ENCODE results near the gene SPN. TPM values are rescaled to one million over a fixed set of nuclear protein-coding genes. Genes with fewer than 3 reads are reported as not detected.
"Not testable (repeated sequence)": the region's sequence is repeated elsewhere in the genome, so short reads cannot be mapped to it uniquely, and the experiment has no call there.

SPN gene
- total RNA-seq, 1 experiment from 2014 or later: 1.3 TPM

- H3K36me3 ChIP-seq (ENCODE audit: control insufficient read depth, insufficient read depth, low read length): no peaks in the 10 kb centered on the region
- no TSS peak for BruUV-seq (replicated peaks)
- H3K9me3 ChIP-seq (ENCODE audit: control insufficient read depth, insufficient read depth, low read depth, low read length): no peaks in the 10 kb centered on the region
- ChIA-PET CTCF (no interaction called here), POLR2A (no interaction called here)
- TF ChIP-seq REST (IDR thresholded peaks at IDR 0.05; ENCODE audit: insufficient read depth in 1 of 2, low read depth in 2 of 2, low read length in 1 of 2) (no peak), POLR2AphosphoS5 (IDR thresholded peaks at IDR 0.05; ENCODE audit: low read depth, low read length) (no peak), SIN3A (IDR thresholded peaks at IDR 0.05; ENCODE audit: borderline replicate concordance, insufficient read depth, low read depth, low read length) (no peak), CTCF (IDR thresholded peaks at IDR 0.05) (no peak), TCF7L2 (IDR thresholded peaks at IDR 0.05; ENCODE audit: low read depth, low read length) (no peak)
- no peak for ATAC-seq
- intact Hi-C loops (cut with micrococcal nuclease; ENCODE audit: unreplicated experiment) (no loop called here), in situ Hi-C loops (cut with HindIII; ENCODE audit: low pct_unique_long_range_greater_than_20kb, low sequenced_read_pairs) (no loop called here)
- no peak overlapping the region for H3K27ac ChIP-seq (ENCODE audit: low read length)
- no peak for DNase-seq (ENCODE audit: low read depth, low spot score)
- H3K4me3 ChIP-seq (ENCODE audit: low read depth in 2 of 2, low read length in 2 of 2): no peak overlapping the region
- no peaks in the 10 kb centered on the region for H3K27me3 ChIP-seq (ENCODE audit: control insufficient read depth, insufficient read depth, low read length)
- no peaks in the 10 kb centered on the region for H3K4me1 ChIP-seq (ENCODE audit: control insufficient read depth, insufficient read depth, low read length)
Observed at GRCh38 chr16:29687755-29688154, 24.7 kb downstream of the SPN start.

GRCh38 chr16:29688172-29688571 is 25.1 kb downstream of the SPN start:
- no TSS peak for BruUV-seq (replicated peaks)
- ChIA-PET POLR2A (no interaction called here), CTCF (interaction anchor here (0.7 kb wide), 1 partner anchor 14 kb away, joined by 3 read pairs; no protein-coding TSS in a partner anchor)
- H3K9me3 ChIP-seq (ENCODE audit: control insufficient read depth, insufficient read depth, low read depth, low read length): no peaks in the 10 kb centered on the region
- no peak overlapping the region for H3K4me3 ChIP-seq (ENCODE audit: low read depth in 2 of 2, low read length in 2 of 2)
- H3K36me3 ChIP-seq (ENCODE audit: control insufficient read depth, insufficient read depth, low read length): no peaks in the 10 kb centered on the region
- ATAC-seq: no peak
- DNase-seq (ENCODE audit: low read depth, low spot score): no peak
- H3K27ac ChIP-seq (ENCODE audit: low read length): no peak overlapping the region
- in situ Hi-C loops (cut with HindIII; ENCODE audit: low pct_unique_long_range_greater_than_20kb, low sequenced_read_pairs): no loop called here
- intact Hi-C loops (cut with micrococcal nuclease; ENCODE audit: unreplicated experiment): no loop called here
- no peak for TF ChIP-seq SIN3A (IDR thresholded peaks at IDR 0.05; ENCODE audit: borderline replicate concordance, insufficient read depth, low read depth, low read length)
- TF ChIP-seq REST (IDR thresholded peaks at IDR 0.05; ENCODE audit: insufficient read depth in 1 of 2, low read depth in 2 of 2, low read length in 1 of 2): no peak
- TF ChIP-seq TCF7L2 (IDR thresholded peaks at IDR 0.05; ENCODE audit: low read depth, low read length): no peak
- TF ChIP-seq CTCF (IDR thresholded peaks at IDR 0.05): no peak
- no peak for TF ChIP-seq POLR2AphosphoS5 (IDR thresholded peaks at IDR 0.05; ENCODE audit: low read depth, low read length)
- no peaks in the 10 kb centered on the region for H3K27me3 ChIP-seq (ENCODE audit: control insufficient read depth, insufficient read depth, low read length)
- no peaks in the 10 kb centered on the region for H3K4me1 ChIP-seq (ENCODE audit: control insufficient read depth, insufficient read depth, low read length)

GRCh38 chr16:29689490-29690351 is 26.7 kb downstream of the SPN start:
- in situ Hi-C loops (cut with HindIII; ENCODE audit: low pct_unique_long_range_greater_than_20kb, low sequenced_read_pairs); H3K27me3 ChIP-seq (ENCODE audit: control insufficient read depth, insufficient read depth, low read length); H3K9me3 ChIP-seq (ENCODE audit: control insufficient read depth, insufficient read depth, low read depth, low read length); DNase-seq (ENCODE audit: low read depth, low spot score); H3K36me3 ChIP-seq (ENCODE audit: control insufficient read depth, insufficient read depth, low read length); BruUV-seq (replicated peaks); POLR2A ChIA-PET; H3K4me3 ChIP-seq (ENCODE audit: low read depth in 2 of 2, low read length in 2 of 2); H3K27ac ChIP-seq (ENCODE audit: low read length); ATAC-seq; H3K4me1 ChIP-seq (ENCODE audit: control insufficient read depth, insufficient read depth, low read length): not testable (repeated sequence)
- CTCF ChIA-PET: interaction anchor here (0.5 to 0.6 kb wide), 2 partner anchors 95 to 201 kb away, joined by 3 to 11 read pairs; no protein-coding TSS in a partner anchor
- intact Hi-C loops (cut with micrococcal nuclease; ENCODE audit: unreplicated experiment): loop anchor here (5.0 to 10.0 kb wide), 2 partner anchors 125 to 338 kb away; partner anchors contain the start of genes PAGR1 and PRRT2
